Measurements from ENCODE around the gene LDLRAD3.

LDLRAD3 gene

DNA sequence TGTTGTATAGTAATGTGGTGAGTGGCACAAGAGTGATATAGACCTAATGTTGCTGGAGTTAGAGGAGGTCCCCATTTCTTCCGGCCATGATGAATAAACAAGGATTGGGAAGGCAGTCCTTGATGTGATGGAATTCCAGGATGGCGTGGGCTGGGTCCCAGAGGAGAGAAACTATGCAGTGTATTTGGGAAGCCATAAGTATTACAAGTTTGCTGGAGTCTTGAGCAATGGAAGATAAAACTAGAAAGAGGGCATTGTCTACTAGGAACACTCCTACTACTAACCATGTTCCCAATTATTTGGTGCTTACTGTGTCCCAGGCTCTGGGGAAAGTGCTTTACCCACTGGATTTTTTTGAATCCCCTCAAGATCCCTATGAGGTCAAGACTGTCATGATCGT, 20.0 kb downstream of the LDLRAD3 start:
- no peak for DNase-seq

DNA sequence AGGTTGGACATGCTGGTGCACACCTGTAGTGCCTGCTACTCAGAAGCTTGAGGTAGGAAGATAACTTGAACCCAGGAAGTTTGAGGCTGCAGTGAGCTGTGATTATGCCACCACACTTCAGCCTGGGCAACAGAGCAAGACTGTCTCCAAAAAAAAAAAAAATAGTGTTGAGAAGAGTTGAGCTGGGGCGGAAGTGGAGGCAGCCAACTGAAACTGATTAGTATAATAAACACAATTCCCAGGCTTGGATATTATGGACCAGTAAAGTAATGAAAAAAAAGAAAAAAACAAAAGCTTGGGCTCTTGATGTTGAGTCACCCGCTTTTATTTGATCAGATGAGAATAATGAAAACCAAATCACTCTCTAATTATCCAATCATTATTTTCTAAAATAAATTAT, 21.0 kb downstream of the LDLRAD3 start:
- DNase-seq, result no peak

DNA sequence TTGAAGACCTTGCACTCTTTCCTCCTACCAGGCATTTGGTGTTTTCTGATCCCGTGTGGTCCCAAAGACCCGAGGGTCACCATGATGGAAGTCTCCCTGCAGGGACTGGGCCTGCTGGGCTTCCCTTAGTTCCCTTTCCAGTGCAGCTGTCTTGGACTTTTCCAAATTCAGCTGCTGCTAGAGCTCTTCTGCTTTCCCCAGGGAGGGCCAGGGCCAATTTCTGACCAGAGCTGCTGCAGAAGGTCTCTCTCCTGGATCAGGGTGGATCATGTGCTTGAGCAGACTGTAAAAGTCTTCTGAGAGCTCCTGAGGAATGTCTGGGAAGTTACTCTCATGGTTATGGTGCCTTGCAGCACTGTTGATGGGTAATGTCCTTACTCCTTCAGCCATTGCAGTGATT, 23.2 kb downstream of the LDLRAD3 start:
- no peak for DNase-seq

DNA sequence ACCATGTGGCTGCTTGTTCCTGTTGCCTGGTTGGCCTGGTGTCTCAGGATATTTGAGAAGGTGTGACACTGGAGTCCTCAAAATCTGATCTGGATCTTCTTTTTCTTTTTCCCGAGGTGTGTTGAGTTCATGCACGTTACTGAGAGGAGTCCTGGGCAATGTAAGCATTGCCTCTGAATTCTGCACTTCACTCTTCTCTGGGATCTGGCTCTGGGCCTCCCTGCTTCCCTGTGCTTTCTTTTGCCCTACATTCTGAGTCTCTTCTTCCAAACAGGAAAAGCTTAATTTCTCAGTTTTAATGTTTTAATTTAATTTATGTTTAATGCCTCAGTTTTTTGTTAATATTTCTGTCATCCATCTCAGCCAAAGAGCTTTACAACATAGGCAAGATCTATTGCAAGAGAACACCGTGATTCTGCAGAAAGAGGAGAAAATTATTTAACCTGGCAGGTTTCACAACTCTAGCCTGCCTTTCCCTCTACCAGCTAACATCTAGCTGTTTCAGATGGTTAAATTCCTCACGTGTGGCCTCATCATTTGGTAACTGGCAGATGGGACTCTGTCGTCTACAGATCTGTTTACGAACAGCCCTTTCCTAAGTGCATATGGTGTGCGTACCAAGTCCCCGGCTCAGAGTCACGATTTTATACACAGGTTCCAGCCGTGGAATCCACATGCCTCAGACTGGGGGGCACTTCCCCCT, 24.7 kb downstream of the LDLRAD3 start:
- no peak for DNase-seq

DNA sequence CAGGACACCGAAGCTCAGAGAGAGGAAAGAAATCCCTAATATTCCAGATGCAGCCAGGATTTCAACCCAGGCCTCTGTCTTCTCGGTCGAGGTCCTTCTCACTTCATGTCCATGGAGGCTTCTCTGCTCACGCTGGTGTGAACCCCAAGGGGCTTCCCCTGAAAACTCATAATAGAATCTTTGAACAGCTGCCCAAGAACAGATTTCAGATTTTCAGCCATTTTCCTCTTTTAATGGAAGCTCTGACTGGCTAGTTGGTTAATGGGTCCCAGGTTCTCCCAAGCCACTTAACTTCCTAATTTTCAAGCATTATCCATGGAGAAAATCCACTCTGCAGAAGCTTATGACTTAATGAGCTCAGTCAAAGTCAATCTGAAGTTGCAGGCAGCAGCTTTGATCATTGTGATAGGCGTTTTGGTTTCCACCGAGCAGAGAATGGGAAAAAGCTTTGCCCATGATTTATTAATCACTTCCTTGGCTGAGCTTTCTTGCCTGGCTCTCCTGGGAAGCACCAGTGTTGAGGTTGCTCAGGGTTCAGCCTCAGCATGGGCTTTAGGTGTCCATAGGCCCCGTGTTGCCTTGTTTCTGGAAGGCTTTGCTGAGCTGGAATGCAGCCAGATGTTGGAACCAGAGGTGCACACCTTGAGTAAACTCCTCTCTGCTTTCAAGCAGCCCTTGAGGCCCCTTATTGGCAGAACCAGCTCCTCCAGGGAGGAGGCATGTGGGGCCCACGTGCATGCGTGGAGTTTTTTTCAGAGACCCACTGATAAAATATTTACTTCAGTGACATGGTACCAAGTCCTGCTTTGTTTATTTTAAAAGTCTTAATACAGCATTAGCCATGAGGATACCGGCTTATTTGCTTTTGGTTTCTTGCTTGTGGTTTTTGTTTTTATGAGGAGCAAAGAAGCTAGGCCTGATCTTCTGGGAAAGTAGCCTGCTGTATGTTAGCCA, 25.5 kb downstream of the LDLRAD3 start:
- DNase-seq, result no peak

DNA sequence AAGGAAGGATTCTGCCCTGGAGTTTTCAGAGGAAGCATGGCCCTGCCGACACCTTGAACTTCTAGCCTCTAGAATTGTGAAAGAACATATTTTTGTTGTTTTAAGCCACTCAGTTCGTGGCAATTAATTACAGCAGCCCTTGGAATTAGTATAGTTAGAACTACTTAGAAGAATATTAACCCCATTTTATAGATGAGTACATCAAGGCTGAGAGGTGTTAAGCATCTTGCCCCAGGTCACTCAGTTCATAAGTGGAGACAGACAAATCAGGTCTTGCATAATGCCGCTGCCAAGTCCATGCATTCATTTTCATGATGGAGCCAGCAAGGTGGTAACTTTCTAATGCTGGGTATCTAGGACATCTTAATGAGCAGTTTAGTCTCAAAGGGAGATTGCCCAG, 26.6 kb downstream of the LDLRAD3 start:
- DNase-seq, result no peak

DNA sequence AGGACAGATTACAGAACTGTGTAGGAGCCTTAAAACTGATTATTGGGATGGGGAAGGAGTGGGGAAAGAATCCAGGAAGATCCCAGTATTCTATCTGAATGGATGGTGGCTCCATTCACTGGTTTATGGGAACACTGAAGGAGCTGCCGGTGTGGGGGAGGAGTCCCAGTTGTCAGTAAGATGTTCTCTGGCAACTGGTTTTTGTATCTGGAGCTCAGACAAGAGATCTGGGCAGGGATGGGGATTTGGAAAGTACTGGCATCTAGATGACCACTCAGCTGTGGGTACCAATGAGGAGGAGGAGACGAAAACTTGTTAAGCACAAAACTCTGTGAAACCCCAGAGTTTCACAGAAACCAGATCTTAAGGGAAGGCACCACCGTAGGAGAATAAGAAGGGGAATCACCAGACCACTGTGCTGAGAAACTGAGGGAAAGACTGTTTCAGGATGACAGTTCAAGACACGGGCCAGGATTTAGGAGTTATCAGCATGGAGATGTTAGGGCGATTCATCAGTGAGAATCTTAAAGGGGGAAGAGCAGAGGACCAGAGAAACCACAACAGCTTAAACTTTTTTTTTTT, 28.1 kb downstream of the LDLRAD3 start:
- DNase-seq, result no peak

DNA sequence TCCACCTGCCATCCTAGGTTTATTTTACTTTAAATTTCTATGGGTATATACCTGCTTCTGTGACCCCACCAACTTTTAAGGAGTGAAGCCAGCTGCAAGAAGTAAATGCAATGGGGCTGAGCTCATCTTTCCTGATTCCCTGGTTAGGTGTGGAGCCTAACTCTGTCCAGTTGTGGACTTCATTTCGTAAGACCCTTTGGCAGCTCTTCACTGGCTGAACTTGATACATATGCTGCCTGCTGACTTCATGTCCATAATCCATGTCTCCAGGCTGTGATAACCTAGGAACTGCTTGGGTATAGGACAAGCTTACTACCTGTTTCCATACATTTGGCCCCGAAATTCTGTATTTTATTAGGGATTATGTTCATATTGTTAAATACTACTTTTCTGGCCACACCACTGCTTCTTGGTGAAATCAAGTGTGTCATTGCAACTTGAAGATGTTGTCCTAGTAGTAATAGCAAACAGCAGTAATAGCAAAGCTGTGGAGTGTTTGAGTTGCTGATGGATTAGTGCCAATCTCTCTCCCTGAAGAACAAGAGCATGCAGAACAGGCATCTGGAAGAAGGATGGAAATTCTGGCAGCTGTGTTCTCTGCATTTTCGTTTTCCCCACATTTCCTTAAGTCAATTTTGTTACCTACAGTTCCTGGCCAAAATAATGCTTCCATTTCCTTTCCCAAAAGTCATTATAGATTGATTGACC, 31.2 kb downstream of the LDLRAD3 start:
- no peak for DNase-seq

DNA sequence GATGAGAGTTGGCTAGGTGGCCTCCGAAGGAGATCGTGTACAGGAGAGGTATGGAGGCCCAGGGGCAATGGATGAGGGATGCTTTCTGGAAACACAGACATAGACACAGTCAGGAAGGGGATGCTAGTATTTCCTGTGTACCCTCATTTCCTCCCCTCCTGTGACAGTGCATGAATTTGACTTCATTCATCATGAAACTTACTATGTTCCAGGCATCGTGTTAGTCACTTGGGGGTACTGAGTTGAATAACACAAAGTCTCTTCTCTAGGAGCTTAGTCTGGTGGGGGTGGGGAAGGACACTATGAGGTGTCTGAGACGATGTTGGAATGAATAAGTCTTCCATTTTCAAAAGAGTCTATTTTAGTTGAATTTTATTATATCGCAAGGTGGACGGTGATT, 32.6 kb downstream of the LDLRAD3 start:
- no peak for DNase-seq

DNA sequence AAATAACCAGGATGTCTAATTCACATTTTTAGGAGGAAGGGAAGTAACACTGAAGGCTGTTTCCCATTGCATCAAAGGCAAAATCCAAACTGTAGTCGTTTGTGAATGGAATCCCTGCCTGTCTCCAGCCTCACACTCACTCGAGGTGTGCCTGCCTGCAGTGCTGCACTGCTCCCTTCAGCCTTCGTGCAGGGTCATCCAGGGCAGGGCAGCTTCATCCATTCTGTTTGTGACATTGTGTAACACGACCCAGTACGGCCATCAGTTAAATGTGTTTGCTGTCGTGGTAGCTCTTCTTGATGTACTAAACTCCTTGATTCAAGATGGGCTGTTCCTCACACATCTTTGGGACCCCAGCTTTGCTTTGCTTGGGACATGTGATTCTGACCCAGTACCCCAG, 34.3 kb downstream of the LDLRAD3 start:
- no peak for DNase-seq

DNA sequence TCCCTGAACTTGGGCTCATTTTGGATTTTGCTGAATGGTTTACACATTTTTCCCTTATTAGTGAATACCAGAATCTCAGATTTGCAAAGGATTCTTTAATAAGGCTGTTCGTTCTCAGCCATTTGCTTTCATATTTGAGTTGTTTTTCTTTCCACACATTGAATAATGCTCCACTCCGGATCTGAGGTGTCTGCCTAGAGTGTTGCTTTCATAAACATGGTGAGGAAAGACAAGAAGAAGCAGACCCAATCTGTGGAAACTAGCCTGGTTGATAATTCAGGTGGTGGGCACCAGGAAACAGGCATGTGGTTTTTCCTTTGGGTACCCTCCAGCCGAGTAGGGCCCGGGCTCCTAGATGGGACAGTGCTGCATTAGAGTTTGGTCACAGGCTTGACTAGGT, 35.0 kb downstream of the LDLRAD3 start:
- DNase-seq, result no peak

DNA sequence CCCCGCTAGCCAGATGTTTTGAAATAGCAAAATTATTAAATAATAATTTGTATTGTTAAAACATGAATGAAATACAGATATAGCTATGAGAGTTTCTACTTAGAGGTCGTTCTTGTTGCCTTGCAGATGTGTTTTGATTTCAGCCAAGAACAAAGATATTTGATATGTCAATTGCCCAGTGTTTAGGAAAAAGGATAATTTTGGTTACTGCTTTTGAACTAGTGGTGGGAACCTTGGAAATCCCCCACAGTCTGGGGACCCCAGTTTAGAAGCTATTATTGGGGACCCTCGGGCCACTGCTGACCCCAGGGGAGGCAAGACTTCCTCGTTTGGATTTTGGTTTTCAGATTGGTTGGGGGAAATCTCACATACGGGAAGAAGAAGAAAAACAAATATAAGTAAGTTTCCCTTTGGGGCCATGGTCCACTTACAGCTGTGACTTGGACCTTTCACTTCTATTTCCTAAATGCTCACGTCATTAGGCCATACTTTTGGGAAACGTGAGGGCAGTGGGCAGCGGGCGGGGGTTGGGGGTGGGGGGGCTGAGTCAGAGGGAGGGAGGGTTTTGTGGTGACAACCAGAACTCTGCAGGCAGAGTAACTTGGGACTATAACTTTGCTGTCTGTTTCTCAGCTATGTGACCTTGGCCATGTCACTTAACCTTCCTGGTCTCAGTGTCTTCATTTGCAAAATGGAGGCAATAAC, 37.0 kb downstream of the LDLRAD3 start:
- DNase-seq, result no peak

DNA sequence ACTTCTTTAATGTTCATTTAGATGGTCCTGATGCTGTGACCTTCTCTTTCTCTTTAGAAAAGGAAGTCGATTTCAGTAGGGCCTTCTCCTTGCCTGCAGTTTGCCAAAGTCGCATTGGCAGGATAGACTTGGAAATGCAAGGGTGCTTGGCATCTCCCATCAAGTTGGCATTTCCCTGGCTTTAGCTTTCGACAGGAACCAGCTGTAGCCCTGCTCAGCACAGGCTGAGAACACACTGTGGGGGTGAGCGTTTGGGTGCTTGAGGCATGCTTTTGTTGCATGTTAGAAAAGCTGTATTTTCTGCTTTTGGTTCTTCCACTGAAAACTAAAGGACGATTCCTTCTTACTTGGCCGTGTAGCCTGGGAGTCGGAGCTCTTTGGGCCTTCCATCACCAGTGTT, 37.7 kb downstream of the LDLRAD3 start:
- DNase-seq, result no peak

DNA sequence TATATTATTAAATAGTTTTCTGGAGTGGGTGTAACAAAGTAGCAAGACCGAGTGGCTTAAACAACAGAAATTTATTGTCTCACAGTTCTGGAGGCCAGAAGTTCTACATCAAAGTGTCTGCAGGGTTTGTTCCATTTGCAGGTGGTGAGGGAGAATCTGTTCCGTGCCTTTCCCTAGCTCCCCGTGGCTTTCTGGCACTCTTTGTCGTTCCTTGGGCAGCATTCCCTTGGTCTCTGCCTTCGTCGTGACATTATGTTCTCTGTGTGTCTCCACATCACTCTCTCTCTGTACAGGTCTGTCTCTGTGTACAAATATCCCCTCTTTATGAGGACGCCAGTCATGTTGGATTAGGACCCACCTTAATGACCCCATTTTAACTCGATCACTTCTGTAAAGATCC, 38.2 kb downstream of the LDLRAD3 start:
- no peak for DNase-seq

DNA sequence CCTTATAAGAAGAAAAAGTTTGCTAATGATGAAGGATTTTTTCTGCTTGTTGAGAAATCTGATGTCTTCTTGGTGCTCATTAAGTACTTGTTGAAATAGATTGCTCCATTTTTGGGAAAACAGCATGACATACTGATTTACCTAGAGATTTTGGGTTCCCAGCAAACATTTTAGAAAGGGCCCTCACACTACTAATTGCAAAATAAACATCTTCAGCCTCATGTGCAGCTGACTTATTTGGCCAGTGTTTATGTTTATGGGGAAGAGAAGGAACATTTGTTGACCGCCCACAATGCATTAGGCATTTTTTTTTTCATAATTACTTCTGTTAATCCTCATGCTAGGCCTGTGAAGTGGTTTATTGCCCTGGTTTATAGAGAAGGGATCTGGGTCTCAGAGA, 40.1 kb downstream of the LDLRAD3 start:
- no peak for DNase-seq

DNA sequence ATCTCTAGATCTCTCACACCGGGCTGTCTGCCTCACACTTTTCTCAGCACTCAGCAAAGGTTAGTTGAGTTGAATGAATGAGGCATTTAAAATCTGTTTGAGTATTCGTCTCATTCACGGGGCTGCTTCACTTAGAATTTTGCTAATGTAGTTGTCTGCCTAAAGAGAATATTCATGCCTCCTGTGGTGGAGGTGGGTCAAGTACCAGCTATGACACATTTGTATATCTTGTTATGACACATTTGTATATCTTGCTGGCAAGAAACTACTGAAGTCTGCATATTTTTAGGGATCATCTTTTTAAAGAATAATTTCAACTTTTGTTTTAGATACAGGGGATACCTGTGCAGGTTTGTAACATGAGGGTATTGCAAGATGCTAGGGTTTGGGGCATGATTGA, 43.1 kb downstream of the LDLRAD3 start:
- DNase-seq, result no peak

DNA sequence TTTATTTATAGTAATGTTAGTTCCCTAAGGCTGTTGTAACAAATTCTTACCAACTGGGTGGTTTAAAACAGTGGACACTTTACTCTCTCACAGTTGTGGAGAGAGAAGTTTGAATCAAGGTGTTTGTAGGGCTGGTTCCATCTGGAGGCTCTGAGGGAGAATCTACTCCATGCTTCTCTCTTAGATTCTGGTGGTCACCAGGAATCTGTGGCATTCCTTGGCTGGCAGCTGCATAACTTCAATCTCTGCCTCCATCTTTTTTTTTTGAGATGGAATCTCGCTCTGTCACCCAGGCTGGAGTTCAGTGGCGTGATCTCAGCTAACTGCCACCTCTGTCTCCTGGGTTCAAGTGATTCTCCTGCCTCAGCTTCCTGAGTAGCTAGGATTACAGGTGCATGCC, 46.3 kb downstream of the LDLRAD3 start:
- no peak for DNase-seq

DNA sequence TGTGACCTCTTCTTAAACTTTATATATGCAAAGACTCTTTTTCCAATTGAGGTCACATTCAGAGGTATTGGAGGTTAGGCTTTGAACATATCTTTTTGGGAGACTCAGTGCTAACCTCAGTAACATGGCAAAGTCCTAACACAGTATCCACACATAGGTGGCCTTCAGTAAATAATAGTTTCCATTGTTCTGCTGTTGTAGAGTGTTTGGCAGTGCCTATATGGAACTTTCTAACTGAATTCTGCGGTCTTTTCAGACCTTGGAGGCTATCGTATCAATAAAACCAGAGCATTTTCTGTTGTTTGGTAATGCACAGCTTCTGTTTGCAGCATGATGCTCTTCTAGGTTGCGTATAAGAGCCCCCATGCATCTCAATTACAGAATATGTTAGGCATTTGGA, 47.0 kb downstream of the LDLRAD3 start:
- DNase-seq, result no peak

DNA sequence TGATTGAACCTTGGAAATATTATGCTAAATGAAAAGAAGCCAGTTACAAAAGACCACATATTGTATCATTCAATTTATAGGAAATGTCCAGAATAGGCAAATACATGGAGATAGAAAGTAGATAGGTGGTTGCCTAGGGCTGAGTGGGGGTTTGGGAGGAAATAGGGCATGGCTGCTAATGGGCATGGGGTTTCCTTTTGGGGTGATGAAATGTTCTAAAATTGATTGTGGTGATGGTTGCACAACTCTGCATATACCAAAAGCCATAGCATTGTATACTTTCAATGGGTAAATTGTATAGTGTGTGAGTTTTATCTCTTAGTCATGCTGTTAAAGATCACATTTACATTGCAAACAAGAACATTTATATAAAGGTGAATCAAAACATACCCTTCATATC, 48.7 kb downstream of the LDLRAD3 start:
- DNase-seq, result no peak

DNA sequence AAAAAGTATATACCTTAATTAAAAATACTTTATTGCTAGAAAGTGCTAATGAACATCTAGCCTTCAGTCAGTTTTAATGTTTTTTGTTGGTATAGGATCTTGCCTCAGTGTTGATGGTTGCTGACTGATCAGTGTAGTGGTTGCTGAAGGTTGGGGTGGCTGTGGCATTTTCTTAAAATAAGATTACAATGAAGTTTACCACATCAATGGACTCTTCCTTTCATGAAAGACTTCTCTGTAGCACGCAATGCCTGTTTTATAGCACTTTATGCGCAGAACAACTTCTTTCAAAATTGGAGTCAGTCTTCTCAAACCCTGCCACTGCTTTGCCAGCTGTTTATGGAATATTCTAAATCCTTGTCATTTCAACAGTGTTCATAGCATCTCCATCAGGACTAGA, 50.6 kb downstream of the LDLRAD3 start:
- DNase-seq, result no peak

DNA sequence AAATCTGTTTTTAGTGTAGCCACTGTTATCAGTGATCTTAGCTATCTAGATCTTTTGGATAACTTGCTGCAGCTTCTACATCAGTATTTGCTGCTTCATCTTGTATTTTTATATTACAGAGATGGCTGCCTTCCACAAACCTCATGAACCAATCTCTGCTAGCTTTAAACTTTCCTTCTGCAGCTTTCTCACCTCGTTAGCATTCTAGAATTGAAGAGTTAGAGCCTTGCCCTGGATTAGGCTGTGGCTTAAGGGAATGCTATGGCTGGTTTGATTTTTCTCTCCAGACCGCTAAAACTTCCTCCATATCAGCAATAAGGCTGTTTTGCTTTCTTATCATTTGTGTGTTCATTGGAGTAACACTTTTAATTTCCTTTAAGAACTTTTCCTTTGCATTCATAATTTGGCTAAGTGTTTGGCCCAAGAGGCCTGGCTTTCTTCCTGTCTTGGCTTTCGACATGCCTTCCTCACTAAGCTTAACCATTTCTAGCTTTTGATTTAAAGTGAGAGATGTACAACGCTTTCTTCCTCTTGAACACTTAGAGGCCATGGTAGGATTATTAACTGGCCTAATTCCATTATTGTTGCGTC, 51.9 kb downstream of the LDLRAD3 start:
- DNase-seq, result no peak

DNA sequence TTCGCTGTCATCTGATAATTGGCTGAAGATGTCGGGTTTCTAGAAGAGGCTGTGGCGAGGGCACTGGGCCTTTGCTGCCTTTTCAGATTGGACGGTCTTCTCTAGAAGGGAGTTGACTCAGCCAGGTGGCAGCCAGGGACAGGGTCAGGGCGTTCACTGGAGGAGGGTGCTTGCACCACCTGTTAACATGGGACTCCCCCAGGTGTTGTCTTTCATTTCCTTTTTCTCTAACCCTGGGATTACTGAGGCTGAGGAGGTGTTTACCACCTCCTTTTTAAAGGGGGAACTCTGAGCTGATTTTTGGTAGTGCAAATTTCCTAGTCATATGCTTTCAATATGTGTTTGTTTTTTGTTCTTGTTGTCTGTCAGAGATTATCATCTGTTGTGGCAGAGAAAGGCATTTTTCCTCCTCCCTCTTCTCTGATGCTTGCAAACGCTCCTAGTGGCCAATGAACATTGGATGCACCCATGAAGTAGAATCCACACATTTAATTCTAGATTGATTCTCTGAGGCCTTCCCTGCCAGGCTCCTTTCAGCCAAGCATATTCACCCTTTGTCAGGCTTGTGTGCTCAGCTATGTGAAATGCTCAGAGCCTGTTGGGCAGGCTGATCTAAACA, 54.1 kb downstream of the LDLRAD3 start:
- DNase-seq, result no peak

Measured in CD4-positive, alpha-beta T cell treated with Interleukin-17A for 1 hour (primary cell).